ENCODE results near the gene TDRD5. TPM values are rescaled to one million over a fixed set of nuclear protein-coding genes. Genes with fewer than 3 reads are reported as not detected.

The TDRD5 gene
- total RNA-seq, 1 experiment from 2014 or later, result 0.66 TPM

DNA sequence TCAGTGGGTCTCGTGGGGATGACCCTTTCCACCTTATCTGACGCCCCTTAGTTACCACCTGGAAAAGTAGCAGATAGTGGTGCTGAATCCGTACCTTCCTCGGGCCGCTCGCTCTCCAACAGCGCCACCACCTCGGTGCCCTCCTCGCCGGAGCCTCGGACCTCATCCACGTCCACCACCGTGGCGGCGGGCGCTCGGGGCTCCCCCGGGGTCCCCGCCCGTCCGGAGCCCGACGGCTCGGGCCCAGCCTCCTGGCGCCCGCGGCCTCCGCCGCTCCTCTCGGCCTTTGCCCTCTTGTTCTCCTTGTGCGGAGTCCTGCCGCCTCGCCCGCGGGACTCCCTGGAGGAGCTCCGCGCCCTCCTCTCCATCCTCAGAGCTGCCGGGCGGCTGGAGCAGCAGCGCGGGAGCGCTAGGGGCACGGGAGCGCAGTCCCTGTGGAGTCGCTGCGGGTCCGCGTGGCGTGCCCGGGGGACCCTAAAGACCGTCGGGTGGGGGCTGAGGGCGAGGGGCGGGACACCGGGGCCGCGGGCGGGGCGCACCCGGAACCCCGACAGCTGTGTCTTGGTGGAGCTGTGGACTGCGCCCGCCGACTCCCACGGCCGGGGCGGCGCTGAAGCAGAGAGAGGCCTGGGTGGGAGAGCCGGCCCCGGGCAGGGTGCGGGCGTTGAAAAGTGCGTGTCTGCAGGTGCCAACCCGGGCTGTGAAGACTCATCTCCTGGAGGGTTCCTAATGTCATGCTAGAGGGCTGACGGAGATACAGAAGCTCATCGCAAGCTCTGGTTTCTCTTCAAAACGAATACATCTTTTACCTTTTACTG lies 15.9 kb upstream of the TDRD5 start, which contains the start of gene NPHS2:
TSS of gene NPHS2 (minus strand) at position 452 of the 818 bp plus-strand sequence. CDS start at position 368, 84 bp downstream.
- ATAC-seq (peak; percentile 88), DNase-seq (ENCODE audit: low spot score) (peak; percentile 48)
- ChIA-PET POLR2A (interaction anchor here (1.4 kb wide), 1 partner anchor 11 kb away, joined by 6 read pairs; no protein-coding TSS in a partner anchor), CTCF (interaction anchor here (0.6 to 1.8 kb wide), 10 partner anchors 8 to 470 kb away, joined by 3 to 18 read pairs (median 5); partner anchors contain the start of gene TDRD5)
- Mint-ChIP-seq H3K27me3 (ENCODE audit: low read depth) (peaks cover 58% of the 10 kb centered on the region), H3K4me1 (peaks cover 8% of the 10 kb centered on the region), H3K9me3 (peaks cover 11% of the 10 kb centered on the region), H3K27ac (no peak within 1 kb of the TSS), H3K4me3 (peak within 1 kb of the TSS; percentile 67), H3K36me3 (peaks cover 10% of the 10 kb centered on the region)
- TF ChIP-seq SP1 (CRISPR knock-in tag; conservative IDR thresholded peaks at IDR 0.05) (no peak; the same call in 1 of the 2 replicates), CREM (CRISPR knock-in tag; IDR thresholded peaks at IDR 0.05) (peak; percentile 44; the same call in 1 of the 2 replicates), NFE2L1 (CRISPR knock-in tag; IDR thresholded peaks at IDR 0.05) (no peak), ATF1 (CRISPR knock-in tag; IDR thresholded peaks at IDR 0.05) (no peak), ZNF138 (CRISPR knock-in tag; conservative IDR thresholded peaks at IDR 0.05) (no peak), NR3C1 (CRISPR knock-in tag; conservative IDR thresholded peaks at IDR 0.05; ENCODE audit: low read depth) (no peak), TP53 (CRISPR knock-in tag; IDR thresholded peaks at IDR 0.05) (no peak), ZNF423 (CRISPR knock-in tag; IDR thresholded peaks at IDR 0.05) (no peak), ZNF396 (CRISPR knock-in tag; IDR thresholded peaks at IDR 0.05; ENCODE audit: borderline replicate concordance) (no peak), NR1H2 (CRISPR knock-in tag; IDR thresholded peaks at IDR 0.05) (no peak), ZNF219 (CRISPR knock-in tag; IDR thresholded peaks at IDR 0.05; ENCODE audit: borderline replicate concordance) (no peak), ZNF671 (CRISPR knock-in tag; IDR thresholded peaks at IDR 0.05) (no peak), ZNF263 (CRISPR knock-in tag; IDR thresholded peaks at IDR 0.05; ENCODE audit: low read depth) (peak; percentile 80; the same call in 1 of the 2 replicates), ZNF317 (CRISPR knock-in tag; IDR thresholded peaks at IDR 0.05; ENCODE audit: borderline replicate concordance, low read depth) (peak; percentile 47; the same call in 1 of the 2 replicates), TEAD4 (CRISPR knock-in tag; IDR thresholded peaks at IDR 0.05) (no peak), SMAD4 (CRISPR knock-in tag; IDR thresholded peaks at IDR 0.05) (no peak), JUN (CRISPR knock-in tag; IDR thresholded peaks at IDR 0.05) (no peak), CBFB (CRISPR knock-in tag; IDR thresholded peaks at IDR 0.05; ENCODE audit: low read depth) (no peak), NR2C2 (CRISPR knock-in tag; IDR thresholded peaks at IDR 0.05) (no peak)
- TF ChIP-seq, protein P1, sequence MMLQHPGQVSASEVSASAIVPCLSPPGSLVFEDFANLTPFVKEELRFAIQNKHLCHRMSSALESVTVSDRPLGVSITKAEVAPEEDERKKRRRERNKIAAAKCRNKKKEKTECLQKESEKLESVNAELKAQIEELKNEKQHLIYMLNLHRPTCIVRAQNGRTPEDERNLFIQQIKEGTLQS (CRISPR knock-in tag; conservative IDR thresholded peaks at IDR 0.05), result no peak
- TF ChIP-seq, protein P2, sequence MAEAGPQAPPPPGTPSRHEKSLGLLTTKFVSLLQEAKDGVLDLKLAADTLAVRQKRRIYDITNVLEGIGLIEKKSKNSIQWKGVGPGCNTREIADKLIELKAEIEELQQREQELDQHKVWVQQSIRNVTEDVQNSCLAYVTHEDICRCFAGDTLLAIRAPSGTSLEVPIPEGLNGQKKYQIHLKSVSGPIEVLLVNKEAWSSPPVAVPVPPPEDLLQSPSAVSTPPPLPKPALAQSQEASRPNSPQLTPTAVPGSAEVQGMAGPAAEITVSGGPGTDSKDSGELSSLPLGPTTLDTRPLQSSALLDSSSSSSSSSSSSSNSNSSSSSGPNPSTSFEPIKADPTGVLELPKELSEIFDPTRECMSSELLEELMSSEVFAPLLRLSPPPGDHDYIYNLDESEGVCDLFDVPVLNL (CRISPR knock-in tag; IDR thresholded peaks at IDR 0.05; ENCODE audit: borderline replicate concordance, low read depth), result no peak
- TF ChIP-seq, protein P3, sequence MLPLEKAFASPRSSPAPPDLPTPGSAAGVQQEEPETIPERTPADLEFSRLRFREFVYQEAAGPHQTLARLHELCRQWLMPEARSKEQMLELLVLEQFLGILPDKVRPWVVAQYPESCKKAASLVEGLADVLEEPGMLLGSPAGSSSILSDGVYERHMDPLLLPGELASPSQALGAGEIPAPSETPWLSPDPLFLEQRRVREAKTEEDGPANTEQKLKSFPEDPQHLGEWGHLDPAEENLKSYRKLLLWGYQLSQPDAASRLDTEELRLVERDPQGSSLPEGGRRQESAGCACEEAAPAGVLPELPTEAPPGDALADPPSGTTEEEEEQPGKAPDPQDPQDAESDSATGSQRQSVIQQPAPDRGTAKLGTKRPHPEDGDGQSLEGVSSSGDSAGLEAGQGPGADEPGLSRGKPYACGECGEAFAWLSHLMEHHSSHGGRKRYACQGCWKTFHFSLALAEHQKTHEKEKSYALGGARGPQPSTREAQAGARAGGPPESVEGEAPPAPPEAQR (CRISPR knock-in tag; IDR thresholded peaks at IDR 0.05), result no peak
- TF ChIP-seq, protein P4, sequence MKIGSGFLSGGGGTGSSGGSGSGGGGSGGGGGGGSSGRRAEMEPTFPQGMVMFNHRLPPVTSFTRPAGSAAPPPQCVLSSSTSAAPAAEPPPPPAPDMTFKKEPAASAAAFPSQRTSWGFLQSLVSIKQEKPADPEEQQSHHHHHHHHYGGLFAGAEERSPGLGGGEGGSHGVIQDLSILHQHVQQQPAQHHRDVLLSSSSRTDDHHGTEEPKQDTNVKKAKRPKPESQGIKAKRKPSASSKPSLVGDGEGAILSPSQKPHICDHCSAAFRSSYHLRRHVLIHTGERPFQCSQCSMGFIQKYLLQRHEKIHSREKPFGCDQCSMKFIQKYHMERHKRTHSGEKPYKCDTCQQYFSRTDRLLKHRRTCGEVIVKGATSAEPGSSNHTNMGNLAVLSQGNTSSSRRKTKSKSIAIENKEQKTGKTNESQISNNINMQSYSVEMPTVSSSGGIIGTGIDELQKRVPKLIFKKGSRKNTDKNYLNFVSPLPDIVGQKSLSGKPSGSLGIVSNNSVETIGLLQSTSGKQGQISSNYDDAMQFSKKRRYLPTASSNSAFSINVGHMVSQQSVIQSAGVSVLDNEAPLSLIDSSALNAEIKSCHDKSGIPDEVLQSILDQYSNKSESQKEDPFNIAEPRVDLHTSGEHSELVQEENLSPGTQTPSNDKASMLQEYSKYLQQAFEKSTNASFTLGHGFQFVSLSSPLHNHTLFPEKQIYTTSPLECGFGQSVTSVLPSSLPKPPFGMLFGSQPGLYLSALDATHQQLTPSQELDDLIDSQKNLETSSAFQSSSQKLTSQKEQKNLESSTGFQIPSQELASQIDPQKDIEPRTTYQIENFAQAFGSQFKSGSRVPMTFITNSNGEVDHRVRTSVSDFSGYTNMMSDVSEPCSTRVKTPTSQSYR (CRISPR knock-in tag; IDR thresholded peaks at IDR 0.05), result no peak
- TF ChIP-seq, protein P5, sequence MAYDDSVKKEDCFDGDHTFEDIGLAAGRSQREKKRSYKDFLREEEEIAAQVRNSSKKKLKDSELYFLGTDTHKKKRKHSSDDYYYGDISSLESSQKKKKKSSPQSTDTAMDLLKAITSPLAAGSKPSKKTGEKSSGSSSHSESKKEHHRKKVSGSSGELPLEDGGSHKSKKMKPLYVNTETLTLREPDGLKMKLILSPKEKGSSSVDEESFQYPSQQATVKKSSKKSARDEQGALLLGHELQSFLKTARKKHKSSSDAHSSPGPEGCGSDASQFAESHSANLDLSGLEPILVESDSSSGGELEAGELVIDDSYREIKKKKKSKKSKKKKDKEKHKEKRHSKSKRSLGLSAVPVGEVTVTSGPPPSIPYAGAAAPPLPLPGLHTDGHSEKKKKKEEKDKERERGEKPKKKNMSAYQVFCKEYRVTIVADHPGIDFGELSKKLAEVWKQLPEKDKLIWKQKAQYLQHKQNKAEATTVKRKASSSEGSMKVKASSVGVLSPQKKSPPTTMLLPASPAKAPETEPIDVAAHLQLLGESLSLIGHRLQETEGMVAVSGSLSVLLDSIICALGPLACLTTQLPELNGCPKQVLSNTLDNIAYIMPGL (CRISPR knock-in tag; IDR thresholded peaks at IDR 0.05), result peak; percentile 94; the same call in 1 of the 2 replicates
- TF ChIP-seq, protein P6, sequence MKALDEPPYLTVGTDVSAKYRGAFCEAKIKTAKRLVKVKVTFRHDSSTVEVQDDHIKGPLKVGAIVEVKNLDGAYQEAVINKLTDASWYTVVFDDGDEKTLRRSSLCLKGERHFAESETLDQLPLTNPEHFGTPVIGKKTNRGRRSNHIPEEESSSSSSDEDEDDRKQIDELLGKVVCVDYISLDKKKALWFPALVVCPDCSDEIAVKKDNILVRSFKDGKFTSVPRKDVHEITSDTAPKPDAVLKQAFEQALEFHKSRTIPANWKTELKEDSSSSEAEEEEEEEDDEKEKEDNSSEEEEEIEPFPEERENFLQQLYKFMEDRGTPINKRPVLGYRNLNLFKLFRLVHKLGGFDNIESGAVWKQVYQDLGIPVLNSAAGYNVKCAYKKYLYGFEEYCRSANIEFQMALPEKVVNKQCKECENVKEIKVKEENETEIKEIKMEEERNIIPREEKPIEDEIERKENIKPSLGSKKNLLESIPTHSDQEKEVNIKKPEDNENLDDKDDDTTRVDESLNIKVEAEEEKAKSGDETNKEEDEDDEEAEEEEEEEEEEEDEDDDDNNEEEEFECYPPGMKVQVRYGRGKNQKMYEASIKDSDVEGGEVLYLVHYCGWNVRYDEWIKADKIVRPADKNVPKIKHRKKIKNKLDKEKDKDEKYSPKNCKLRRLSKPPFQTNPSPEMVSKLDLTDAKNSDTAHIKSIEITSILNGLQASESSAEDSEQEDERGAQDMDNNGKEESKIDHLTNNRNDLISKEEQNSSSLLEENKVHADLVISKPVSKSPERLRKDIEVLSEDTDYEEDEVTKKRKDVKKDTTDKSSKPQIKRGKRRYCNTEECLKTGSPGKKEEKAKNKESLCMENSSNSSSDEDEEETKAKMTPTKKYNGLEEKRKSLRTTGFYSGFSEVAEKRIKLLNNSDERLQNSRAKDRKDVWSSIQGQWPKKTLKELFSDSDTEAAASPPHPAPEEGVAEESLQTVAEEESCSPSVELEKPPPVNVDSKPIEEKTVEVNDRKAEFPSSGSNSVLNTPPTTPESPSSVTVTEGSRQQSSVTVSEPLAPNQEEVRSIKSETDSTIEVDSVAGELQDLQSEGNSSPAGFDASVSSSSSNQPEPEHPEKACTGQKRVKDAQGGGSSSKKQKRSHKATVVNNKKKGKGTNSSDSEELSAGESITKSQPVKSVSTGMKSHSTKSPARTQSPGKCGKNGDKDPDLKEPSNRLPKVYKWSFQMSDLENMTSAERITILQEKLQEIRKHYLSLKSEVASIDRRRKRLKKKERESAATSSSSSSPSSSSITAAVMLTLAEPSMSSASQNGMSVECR (CRISPR knock-in tag; IDR thresholded peaks at IDR 0.05; ENCODE audit: borderline replicate concordance), result no peak

Measured in WTC11 (cell line).